ENCODE results near the gene MAS1L.

DNA sequence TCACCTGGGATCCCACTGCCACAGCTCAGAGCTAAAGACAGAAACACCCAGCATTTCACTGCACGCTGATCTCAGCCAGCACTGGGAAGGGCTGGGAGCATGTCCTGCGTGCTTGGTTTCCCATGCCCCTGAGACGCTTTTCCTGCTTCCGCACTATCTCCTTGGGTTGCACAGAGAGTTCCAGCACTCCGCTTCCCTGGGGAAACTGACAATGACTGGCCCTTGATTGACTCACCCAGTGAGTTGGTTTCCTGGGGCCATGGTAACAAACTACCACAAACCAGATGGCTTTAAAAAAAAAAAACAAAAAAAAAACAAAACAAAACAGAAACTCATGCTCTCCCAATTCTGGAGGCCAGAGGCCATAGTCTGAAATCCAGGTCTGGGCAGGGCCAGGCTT lies 14.8 kb upstream of the MAS1L start:
- TF ChIP-seq, protein P1, sequence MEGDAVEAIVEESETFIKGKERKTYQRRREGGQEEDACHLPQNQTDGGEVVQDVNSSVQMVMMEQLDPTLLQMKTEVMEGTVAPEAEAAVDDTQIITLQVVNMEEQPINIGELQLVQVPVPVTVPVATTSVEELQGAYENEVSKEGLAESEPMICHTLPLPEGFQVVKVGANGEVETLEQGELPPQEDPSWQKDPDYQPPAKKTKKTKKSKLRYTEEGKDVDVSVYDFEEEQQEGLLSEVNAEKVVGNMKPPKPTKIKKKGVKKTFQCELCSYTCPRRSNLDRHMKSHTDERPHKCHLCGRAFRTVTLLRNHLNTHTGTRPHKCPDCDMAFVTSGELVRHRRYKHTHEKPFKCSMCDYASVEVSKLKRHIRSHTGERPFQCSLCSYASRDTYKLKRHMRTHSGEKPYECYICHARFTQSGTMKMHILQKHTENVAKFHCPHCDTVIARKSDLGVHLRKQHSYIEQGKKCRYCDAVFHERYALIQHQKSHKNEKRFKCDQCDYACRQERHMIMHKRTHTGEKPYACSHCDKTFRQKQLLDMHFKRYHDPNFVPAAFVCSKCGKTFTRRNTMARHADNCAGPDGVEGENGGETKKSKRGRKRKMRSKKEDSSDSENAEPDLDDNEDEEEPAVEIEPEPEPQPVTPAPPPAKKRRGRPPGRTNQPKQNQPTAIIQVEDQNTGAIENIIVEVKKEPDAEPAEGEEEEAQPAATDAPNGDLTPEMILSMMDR (IDR thresholded peaks at IDR 0.05; ENCODE audit: low read length), result no peak
- TF ChIP-seq EZH2 (IDR thresholded peaks at IDR 0.05; ENCODE audit: borderline replicate concordance, low read length), result no peak

All from OCI-LY1 (cell line).